Left ventricle myocardium inferior (tissue), 1 donor: Measurements from ENCODE around the gene MYH9. TPM values are rescaled to one million over a fixed set of nuclear protein-coding genes. Genes with fewer than 3 reads are reported as not detected.

Experiments used
- DNase-seq: peaks from one replicate; pipeline ENCODE4 v3.0.0-alpha.2; 2020
- H3K27ac ChIP-seq: fragments of 200-600 bp; replicated peaks from 2 replicates; pipeline ENCODE4 v1.8.0; 2021
- H3K27me3 ChIP-seq: fragments of 200-600 bp; 2 replicates; pipeline ENCODE4 v1.8.0; 2021; ENCODE audit warnings: low read depth
- H3K36me3 ChIP-seq: fragments of 200-600 bp; 2 replicates; pipeline ENCODE4 v1.8.0; 2021
- H3K4me1 ChIP-seq: fragments of 200-600 bp; 2 replicates; pipeline ENCODE4 v1.8.0; 2021
- H3K4me3 ChIP-seq: fragments of 200-600 bp; 2 replicates; pipeline ENCODE4 v1.8.0; 2021; ENCODE audit warnings: mild to moderate bottlenecking, moderate library complexity
- H3K9me3 ChIP-seq: fragments of 200-600 bp; replicated peaks from 2 replicates; pipeline ENCODE4 v1.8.0; 2021
- CTCF ChIP-seq: fragments of 200-600 bp; IDR thresholded peaks from 2 replicates; pipeline ENCODE4 v1.8.0; 2021; ENCODE audit warnings: antibody characterized with exemption, mild to moderate bottlenecking, borderline replicate concordance
- intact Hi-C: fragments of 100-400 bp; cut with micrococcal nuclease; formaldehyde crosslinking; loops from one replicate; pipeline ENCODE4 v1.11.0; 2022
- total RNA-seq: library from RNA; stranded (reverse); fragmentation: NEBNext Ultra II Directional; extraction: Animal tissue kit (Norgen Biotek cat#: 25700); gene quantifications from one replicate; pipeline ENCODE4 v1.2.1, GENCODE V29; 2021
- donor health status: DM: no; HTN: yes; CAD: no; lungs with severe emphysema.

Gene MYH9
- total RNA-seq, 1 donor from 2014 or later = 150 TPM

- Histone ChIP-seq H3K27ac (peak overlapping the region; percentile 86), H3K4me3 (no peak overlapping the region), H3K9me3 (no peaks in the 10 kb centered on the region), H3K36me3 (no peaks in the 10 kb centered on the region), H3K4me1 (peaks cover 33% of the 10 kb centered on the region), H3K27me3 (no peaks in the 10 kb centered on the region)
- intact Hi-C loops = no loop called here
- DNase-seq = no peak
- TF ChIP-seq CTCF = no peak
Measured at GRCh38 chr22:36243986-36244385, 143.8 kb downstream of the MYH9 start.

- peak within 1 kb of the TSS; percentile 74 for H3K4me3 ChIP-seq
- H3K9me3 ChIP-seq = no peaks in the 10 kb centered on the region
- H3K27ac ChIP-seq = peak within 1 kb of the TSS; percentile 93
- peaks cover 2% of the 10 kb centered on the region for H3K36me3 ChIP-seq
- peak; percentile 78 for TF ChIP-seq CTCF
- peak; percentile 90 for DNase-seq
- peaks cover 66% of the 10 kb centered on the region for H3K4me1 ChIP-seq
- no peaks in the 10 kb centered on the region for H3K27me3 ChIP-seq
- intact Hi-C loops = no loop called here
Measured at GRCh38 chr22:36239401-36240171, 148.2 kb downstream of the MYH9 start, which contains the start of gene APOL2. APOL2 (minus strand) TSS chr22:36239527; CDS start chr22:36233162, 6,365 bp downstream.

GRCh38 chr22:36239150-36239400 is 148.7 kb downstream of the MYH9 start:
- Histone ChIP-seq H3K4me3 (peak overlapping the region; percentile 74), H3K27me3 (no peaks in the 10 kb centered on the region), H3K9me3 (no peaks in the 10 kb centered on the region), H3K36me3 (peaks cover 3% of the 10 kb centered on the region), H3K4me1 (peaks cover 66% of the 10 kb centered on the region), H3K27ac (peak overlapping the region; percentile 93)
- TF ChIP-seq CTCF = no peak
- intact Hi-C loops = no loop called here
- no peak for DNase-seq

- intact Hi-C loops = no loop called here
- TF ChIP-seq CTCF = no peak
- Histone ChIP-seq H3K9me3 (no peaks in the 10 kb centered on the region), H3K4me1 (peaks cover 66% of the 10 kb centered on the region), H3K27ac (peak overlapping the region; percentile 93), H3K27me3 (no peaks in the 10 kb centered on the region), H3K36me3 (peaks cover 6% of the 10 kb centered on the region), H3K4me3 (peak overlapping the region; percentile 74)
- DNase-seq = no peak
Measured at GRCh38 chr22:36238373-36239149, 149.2 kb downstream of the MYH9 start.

- TF ChIP-seq CTCF = no peak
- H3K36me3 ChIP-seq = peaks cover 15% of the 10 kb centered on the region
- no peaks in the 10 kb centered on the region for H3K9me3 ChIP-seq
- no peaks in the 10 kb centered on the region for H3K27me3 ChIP-seq
- no peak for DNase-seq
- intact Hi-C loops = no loop called here
- peak overlapping the region; percentile 93 for H3K27ac ChIP-seq
- H3K4me1 ChIP-seq = peaks cover 68% of the 10 kb centered on the region
- H3K4me3 ChIP-seq = peak overlapping the region; percentile 74
Measured at GRCh38 chr22:36237462-36238372, 150.1 kb downstream of the MYH9 start.
